Erythroblast (primary cell): Measurements from ENCODE around the gene SNRNP70.

Experiments used
- DNase-seq, 2 experiments: peaks; one replicate each; lab custom pipeline; 2025; lab: John Stamatoyannopoulos, UW
- GATA1 ChIP-seq: IDR thresholded peaks from 2 replicates; pipeline ENCODE4 v1.6.1; 2011; ENCODE audit warnings: low read depth, mild to moderate bottlenecking, control low read depth, low read length, moderate library complexity
- POLR2A ChIP-seq: IDR thresholded peaks from 2 replicates; pipeline ENCODE4 v1.6.1; 2011; ENCODE audit warnings: mild to moderate bottlenecking, low read length

SNRNP70 gene

DNA sequence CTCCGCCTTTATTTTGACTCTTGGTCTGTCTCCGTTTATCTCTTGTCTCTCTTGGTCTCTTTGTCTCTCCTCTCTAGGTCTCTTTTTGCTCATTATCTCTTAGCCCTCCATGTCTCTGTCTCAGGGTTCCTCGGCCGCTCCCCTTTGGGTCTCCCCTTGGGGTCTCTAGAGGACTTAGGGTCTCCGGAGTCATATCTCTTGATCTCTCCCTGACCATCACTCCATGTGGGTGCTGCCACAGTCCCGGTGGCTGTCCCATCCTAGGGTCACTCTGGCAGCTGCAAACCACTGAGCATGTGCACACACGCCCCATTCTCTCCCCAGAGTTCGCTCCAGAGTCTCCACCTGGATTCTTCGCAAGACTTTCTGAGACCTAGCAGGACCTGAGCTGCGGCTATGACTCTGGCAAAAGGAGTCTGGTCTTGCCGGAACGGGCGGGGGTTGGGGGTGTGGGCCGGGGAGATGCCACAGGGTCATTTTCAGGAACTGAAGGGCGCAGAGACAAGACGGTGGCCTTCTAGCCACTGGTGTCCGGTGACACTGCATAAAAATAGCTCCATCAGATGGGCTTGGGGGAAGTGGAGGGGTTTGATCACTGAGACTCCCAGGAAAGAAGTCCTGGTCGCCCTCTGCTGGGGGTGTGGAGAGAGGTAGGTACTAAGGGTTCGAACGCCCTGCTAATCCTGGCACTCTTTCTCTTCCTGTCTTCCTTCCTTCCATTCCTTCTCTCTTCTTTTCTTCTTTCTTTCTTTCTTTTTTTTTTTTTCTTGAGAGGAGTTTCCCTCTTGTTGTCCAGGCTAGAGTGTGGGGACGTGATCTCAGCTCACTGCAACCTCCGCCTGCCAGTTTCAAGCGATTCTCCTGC, 11.5 kb upstream of the SNRNP70 start:
- TF ChIP-seq POLR2A (no peak), GATA1 (no peak)
- DNase-seq = no peak

DNA sequence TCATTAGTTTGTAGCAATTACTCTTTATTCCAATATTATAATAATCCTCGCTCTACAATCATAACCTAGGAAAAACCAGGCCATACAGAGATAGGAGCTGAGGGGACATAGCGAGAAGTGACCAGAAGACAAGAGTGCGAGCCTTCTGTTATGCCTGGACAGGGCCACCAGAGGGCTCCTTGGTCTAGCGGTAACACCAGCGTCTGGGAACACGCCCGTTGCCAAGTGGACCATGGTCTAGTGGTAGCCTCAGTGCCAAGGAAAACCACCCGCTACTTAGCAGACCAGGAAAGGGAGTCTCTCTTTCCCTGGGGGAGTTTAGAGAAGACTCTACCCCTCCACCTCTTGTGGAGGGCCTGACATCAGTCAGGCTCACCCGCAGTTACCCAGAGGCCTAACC, 10.4 kb upstream of the SNRNP70 start:
- DNase-seq = peak; percentile 42 to 52

- no peak for DNase-seq
- TF ChIP-seq POLR2A = no peak
- TF ChIP-seq GATA1 = no peak
These were observed 4.9 kb upstream of the SNRNP70 start for GRCh38 chr19:49080392-49080791.

DNA sequence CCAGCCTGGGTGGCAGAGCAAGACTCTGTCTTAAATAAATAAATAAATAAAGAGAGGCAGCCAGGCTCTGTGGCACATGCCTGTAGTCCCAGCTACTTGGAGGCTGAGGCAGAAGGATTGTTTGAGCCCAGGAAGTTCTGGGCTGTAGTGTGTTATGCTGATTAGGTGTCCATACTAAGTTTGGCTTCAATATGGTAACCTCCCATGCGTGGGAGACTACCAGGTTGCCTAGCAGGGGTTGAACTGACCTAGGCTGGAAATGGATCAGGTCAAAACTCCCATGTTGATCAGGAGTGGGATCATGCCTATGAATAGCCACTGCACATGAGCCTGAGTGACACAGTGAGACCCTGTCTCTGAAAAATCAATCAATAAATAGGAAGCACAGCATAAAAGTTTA, 4.0 kb upstream of the SNRNP70 start:
- TF ChIP-seq GATA1 = no peak
- no peak for TF ChIP-seq POLR2A
- DNase-seq = no peak

DNA sequence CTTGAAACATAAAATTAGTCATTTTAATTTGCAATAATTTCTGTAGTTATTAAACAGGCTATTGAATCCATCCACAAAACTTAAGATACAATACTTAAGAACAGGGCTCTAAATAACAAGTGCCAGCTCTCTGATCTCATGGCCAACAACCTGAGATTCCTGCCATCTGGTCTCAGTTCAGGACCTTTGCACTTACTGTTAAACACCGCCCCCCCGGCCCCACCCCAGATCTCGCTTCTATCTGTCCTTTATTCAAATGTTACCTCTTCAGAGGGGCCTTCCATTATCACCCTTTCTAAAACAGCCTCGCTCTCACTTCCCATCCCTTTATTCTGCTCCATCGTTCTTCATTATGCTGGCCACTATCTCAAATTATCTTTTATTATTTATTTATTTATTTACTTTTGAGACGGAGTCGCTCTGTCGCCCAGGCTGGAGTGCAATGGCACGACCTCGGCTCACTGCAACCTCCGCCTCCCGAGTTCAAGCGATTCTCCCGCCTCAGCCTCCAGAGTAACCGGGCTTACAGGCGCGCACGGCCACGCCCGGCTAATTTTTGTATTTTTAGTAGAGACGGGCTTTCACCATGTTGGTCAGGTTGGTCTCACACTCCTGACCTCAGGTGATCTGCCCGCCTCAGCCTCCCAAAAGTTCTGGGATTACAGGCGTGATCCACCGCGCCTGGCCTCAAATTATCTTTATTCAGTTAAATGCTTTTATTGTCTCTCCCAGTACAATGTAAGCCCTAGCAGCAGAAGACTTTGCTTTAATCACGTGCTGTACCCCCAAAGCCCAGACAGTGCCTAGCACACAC, 838 bp upstream of the SNRNP70 start:
- DNase-seq = no peak
- TF ChIP-seq GATA1 = no peak
- TF ChIP-seq POLR2A = no peak

DNA sequence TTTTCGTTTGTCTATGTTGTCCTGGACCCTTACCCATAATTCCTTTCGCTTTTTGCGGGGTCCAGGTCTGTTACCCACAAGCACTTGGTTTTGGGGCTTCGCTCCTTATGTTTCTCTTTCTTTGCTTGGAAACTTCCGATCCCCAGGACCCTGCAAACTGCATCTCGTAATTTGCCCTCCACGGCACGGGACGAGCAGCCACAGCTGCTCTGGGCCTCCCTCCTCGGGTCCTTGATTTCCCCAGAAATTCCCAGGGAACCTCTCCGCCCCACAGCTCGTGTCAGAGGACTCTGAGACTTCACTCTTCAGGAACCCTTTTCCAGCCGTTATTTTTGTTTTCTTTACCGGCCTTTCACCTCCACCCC, 599 bp downstream of the SNRNP70 start:
- TF ChIP-seq GATA1 (no peak), POLR2A (no peak)
- no peak for DNase-seq

- DNase-seq = no peak
- TF ChIP-seq POLR2A (no peak), GATA1 (no peak)
These were observed 1.0 kb downstream of the SNRNP70 start for GRCh38 chr19:49086296-49086695.

DNA sequence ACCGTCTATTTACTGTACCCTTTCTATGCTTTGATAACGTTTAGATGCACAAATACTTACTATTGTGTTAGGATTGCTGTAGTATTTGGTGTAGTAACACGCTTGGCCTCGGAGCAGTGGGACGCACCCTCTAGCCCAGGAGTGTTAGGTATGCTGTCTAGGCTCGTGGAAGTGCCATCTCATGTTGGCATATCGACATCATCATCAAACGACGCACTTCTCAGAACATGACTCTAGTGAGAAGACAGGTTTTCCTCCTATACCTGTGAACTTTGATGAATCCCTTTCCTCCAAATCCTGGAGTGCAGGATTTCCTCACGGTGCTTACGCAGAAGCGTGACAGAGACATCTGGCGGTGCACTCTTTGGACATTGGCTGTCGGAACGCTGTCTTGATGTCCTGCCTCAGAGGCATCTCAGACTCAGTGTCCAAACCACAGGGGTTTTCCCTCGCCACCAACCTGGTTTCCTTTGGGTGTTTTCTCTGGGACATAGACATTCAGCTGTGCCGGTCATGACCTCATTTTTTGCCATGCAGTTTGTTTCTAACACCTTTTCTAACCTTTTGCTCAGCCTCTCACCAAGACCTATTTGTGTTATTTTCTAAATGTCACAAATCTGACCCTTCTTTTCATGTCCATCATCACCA, 6.3 kb downstream of the SNRNP70 start:
- DNase-seq = no peak
- TF ChIP-seq POLR2A = no peak
- TF ChIP-seq GATA1 = no peak

DNA sequence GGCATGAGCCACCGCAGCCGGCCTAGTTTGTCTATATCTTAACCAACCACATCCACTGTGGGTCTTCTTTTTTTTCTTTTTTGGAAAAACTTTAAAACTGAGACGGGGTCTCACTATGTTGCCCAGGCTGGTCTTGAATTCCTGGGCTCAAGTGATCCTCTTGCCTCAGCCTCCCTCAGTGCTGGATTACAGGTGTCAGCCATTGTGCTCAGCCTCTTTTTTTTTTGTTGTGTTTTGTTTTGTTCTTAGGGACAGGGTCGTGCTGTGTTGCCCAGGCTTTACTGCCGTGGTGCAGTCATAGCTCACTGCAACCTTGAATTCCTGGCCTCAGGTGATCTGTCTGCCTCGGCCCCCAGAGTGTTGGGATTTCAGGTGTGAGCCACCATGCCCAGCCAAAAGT, 7.4 kb downstream of the SNRNP70 start:
- TF ChIP-seq POLR2A (no peak), GATA1 (no peak)
- DNase-seq = no peak

GRCh38 chr19:49094505-49095482, 9.5 kb downstream of the SNRNP70 start:
- DNase-seq = no peak

DNA sequence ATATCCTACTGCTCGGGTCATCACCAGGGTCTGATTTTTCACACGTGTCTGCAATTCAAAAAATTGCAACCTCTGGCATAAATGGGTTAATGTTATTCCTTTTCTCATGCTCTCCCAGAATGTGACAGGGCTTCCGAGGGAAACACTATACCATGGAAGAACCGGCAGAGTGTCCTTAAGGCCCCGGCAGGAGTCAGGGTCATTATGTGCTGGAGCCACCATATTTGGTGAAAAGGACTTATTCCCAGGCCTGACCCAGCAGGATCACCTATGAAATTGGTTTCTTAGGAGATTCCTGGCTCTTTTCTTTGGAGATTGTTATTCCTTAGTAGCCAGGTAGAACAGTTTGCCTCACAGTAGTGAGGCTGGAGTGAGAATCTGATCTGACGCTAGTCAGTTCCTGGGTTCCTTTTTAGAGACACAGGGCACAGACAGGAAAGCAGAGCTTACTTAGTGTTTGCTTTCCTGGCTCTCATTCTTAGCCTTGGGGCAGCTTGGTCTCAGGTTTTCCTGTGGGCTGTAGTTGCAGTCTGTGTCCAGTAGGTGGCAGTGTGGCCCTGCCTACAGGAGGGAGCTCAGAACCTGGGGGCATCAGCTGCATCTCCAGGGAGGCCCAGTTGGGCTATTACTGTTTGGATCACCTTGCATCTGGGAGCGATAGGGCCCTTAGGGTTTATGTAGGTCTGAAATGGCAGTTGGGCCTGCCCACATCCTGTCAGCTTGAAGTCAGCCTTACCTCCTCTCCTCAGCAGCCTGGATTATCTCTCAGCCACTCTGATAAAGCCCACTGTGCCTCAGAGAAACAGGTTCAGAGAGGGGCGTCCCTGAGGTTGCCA, 12.4 kb downstream of the SNRNP70 start:
- no peak for TF ChIP-seq POLR2A
- TF ChIP-seq GATA1 = no peak
- DNase-seq = peak; percentile 77 to 89

More at GRCh38 chr19:49094505-49095482, 9.5 kb downstream of the SNRNP70 start:
- TF ChIP-seq GATA1 = no peak
- TF ChIP-seq POLR2A = no peak

DNA sequence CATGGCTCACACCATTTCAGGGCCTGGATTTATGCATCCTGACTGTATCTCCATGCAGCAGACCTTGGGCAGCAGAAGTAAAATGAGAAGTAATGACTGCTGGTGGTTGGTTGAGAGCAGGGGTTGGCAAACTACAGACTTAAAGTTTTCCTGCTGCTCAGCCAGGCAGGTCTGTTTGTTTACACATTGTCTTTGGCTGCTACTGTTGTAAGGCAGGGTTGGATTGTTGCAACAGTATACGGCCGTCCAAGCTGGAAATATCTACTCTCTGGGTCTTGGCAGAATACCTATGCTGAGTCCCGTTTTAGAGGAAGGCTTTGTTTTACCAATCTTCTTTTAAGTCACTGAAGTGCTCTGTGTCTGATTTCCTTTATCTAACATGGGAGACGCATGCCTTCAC, 13.5 kb downstream of the SNRNP70 start:
- no peak for DNase-seq
- no peak for TF ChIP-seq GATA1
- no peak for TF ChIP-seq POLR2A
